Naive thymus-derived CD4-positive, alpha-beta T cell (primary cell): ENCODE data around the gene SANBR. TPM values are rescaled to one million over a fixed set of nuclear protein-coding genes. Genes with fewer than 3 reads are reported as not detected.

Experiments
- ATAC-seq: fragments of 150-1000 bp; cut with Tn5 transposase; 2 replicates; pipeline ENCODE4 v1.10.0; 2021; ENCODE audit warnings: mild to moderate bottlenecking, moderate library complexity
- CTCF ChIA-PET: fragments of 350-600 bp; sonication (Branson Sonifier 250); formaldehyde crosslinking; loops from one replicate; lab custom pipeline; 2021; ENCODE audit warnings: antibody characterized with exemption; lab: Charles Lee
- POLR2A ChIA-PET: fragments of 350-600 bp; sonication (Branson Sonifier 250); formaldehyde crosslinking; loops from one replicate; lab custom pipeline; 2021; ENCODE audit warnings: antibody characterized with exemption, inconsistent platforms; lab: Charles Lee
- DNase-seq, 9 donors: peaks; one replicate each; pipeline versions ENCODE4 v3.0.0 to v3.0.0-alpha.2; 2020 to 2022; ENCODE audit warnings: mixed read lengths in 1 of 9
- H3K27ac ChIP-seq: one replicate; pipeline ENCODE4 v1.7.0; 2013; ENCODE audit warnings: mild to moderate bottlenecking, low read depth, low read length, moderate library complexity
- H3K27me3 ChIP-seq, 2 donors: one replicate each; pipeline ENCODE4 v1.7.0; 2013; ENCODE audit warnings: low read length in 2 of 2, mild to moderate bottlenecking in 2 of 2, moderate library complexity in 2 of 2; ENCODE audit not compliant: control insufficient read depth in 2 of 2, insufficient read depth in 2 of 2
- H3K36me3 ChIP-seq, 3 experiments: 1 replicate in 2 of 3; 2 replicates in 1 of 3; pipeline ENCODE4 v1.7.0; 2013; ENCODE audit warnings: low read length in 3 of 3, mild to moderate bottlenecking in 3 of 3, moderate library complexity in 1 of 3; ENCODE audit not compliant: insufficient read depth in 3 of 3, control insufficient read depth in 2 of 3
- H3K4me1 ChIP-seq, 2 donors: one replicate each; pipeline ENCODE4 v1.7.0; 2013; ENCODE audit warnings: low read length in 2 of 2, mild to moderate bottlenecking in 2 of 2, moderate library complexity in 1 of 2; ENCODE audit not compliant: control insufficient read depth in 2 of 2, insufficient read depth in 2 of 2
- H3K4me3 ChIP-seq: 2 replicates; pipeline ENCODE4 v1.7.0; 2013; ENCODE audit warnings: mild to moderate bottlenecking, low read length
- H3K9me3 ChIP-seq, 3 experiments: 1 replicate in 2 of 3; 2 replicates in 1 of 3; pipeline ENCODE4 v1.7.0; 2013; ENCODE audit warnings: low read length in 3 of 3; ENCODE audit not compliant: control insufficient read depth in 2 of 3
- H3K27ac Mint-ChIP-seq, 9 donors: one replicate each; pipeline ENCODE4 v1.8.0; 2020 to 2022; ENCODE audit warnings: mixed read lengths in 9 of 9, mild to moderate bottlenecking in 8 of 9, moderate library complexity in 5 of 9, inconsistent platforms in 2 of 9
- H3K27me3 Mint-ChIP-seq, 5 donors: one replicate each; pipeline ENCODE4 v1.8.0; 2021 to 2022; ENCODE audit warnings: mixed read lengths in 5 of 5, mild to moderate bottlenecking in 1 of 5
- H3K36me3 Mint-ChIP-seq, 5 donors: one replicate each; pipeline ENCODE4 v1.8.0; 2020 to 2022; ENCODE audit warnings: mixed read lengths in 5 of 5, mild to moderate bottlenecking in 3 of 5, inconsistent platforms in 1 of 5
- H3K4me1 Mint-ChIP-seq, 7 donors: one replicate each; pipeline ENCODE4 v1.8.0; 2020 to 2022; ENCODE audit warnings: mixed read lengths in 7 of 7, mild to moderate bottlenecking in 3 of 7, inconsistent platforms in 1 of 7
- H3K4me3 Mint-ChIP-seq, 10 donors: one replicate each; pipeline ENCODE4 v1.8.0; 2020 to 2022; ENCODE audit warnings: mild to moderate bottlenecking in 10 of 10, mixed read lengths in 10 of 10, moderate library complexity in 6 of 10, inconsistent platforms in 2 of 10
- H3K9me3 Mint-ChIP-seq, 11 donors: one replicate each; pipeline ENCODE4 v1.8.0; 2020 to 2022; ENCODE audit warnings: mixed read lengths in 11 of 11, mild to moderate bottlenecking in 4 of 11, inconsistent platforms in 1 of 11, moderate library complexity in 1 of 11
- intact Hi-C, 2 donors: fragments of 100-400 bp; cut with micrococcal nuclease; formaldehyde crosslinking; loops; one replicate each; pipeline ENCODE4 v1.15.1; 2023
- polyA plus RNA-seq, 2 donors: library from polyadenylated mRNA; unstranded; fragments of 300-500 nt; fragmentation: Illumina TruSeq; gene quantifications; one replicate each; pipeline ENCODE4 v1.2.3, GENCODE V29; 2021
- total RNA-seq, 6 experiments: library from RNA in 5 of 6; stranded (reverse) in 5 of 6; gene quantifications; 1 replicate in 5 of 6; 2 replicates in 1 of 6; pipeline ENCODE4 v1.2.3 and lab custom pipeline; 2021 to 2026

The SANBR gene
- total and polyA plus RNA-seq, 7 experiments from 2014 or later: 0.24 to 5.9 (median 3.4) TPM

GRCh38 chr2:61096438-61096837 is 30.8 kb downstream of the SANBR start:
- Histone ChIP-seq H3K9me3 (no peaks in the 10 kb centered on the region), H3K4me3 (no peak overlapping the region), H3K27ac (no peak overlapping the region), H3K36me3 (no peaks in the 10 kb centered on the region), H3K27me3 (no peaks in the 10 kb centered on the region), H3K4me1 (no peaks in the 10 kb centered on the region)
- ATAC-seq (no peak), DNase-seq (no peak)
- no peak overlapping the region for H3K27ac Mint-ChIP-seq
- POLR2A ChIA-PET: no interaction called here
- peaks cover 0 to 2% (median 0%) of the 10 kb centered on the region in 7 donors for H3K4me1 Mint-ChIP-seq
- CTCF ChIA-PET: no interaction called here
- no peaks in the 10 kb centered on the region for H3K9me3 Mint-ChIP-seq
- no peaks in the 10 kb centered on the region for H3K27me3 Mint-ChIP-seq
- H3K4me3 Mint-ChIP-seq: no peak overlapping the region
- peaks cover 0 to 1% (median 0%) of the 10 kb centered on the region in 5 donors for H3K36me3 Mint-ChIP-seq
- intact Hi-C loops: no loop called here

- Histone ChIP-seq H3K27ac (no peak overlapping the region), H3K9me3 (no peaks in the 10 kb centered on the region), H3K4me3 (no peak overlapping the region), H3K4me1 (no peaks in the 10 kb centered on the region), H3K36me3 (no peaks in the 10 kb centered on the region), H3K27me3 (no peaks in the 10 kb centered on the region)
- Mint-ChIP-seq H3K27me3 (no peaks in the 10 kb centered on the region), H3K36me3 (peaks cover 0 to 14% (median 7%) of the 10 kb centered on the region in 5 donors), H3K27ac (no peak overlapping the region), H3K9me3 (no peaks in the 10 kb centered on the region), H3K4me3 (no peak overlapping the region), H3K4me1 (peaks cover 0 to 2% (median 0%) of the 10 kb centered on the region in 7 donors)
- POLR2A ChIA-PET: no interaction called here
- no peak for ATAC-seq
- DNase-seq: no peak
- intact Hi-C loops: no loop called here
- CTCF ChIA-PET: no interaction called here
Measured at GRCh38 chr2:61100801-61101200, 35.1 kb downstream of the SANBR start.

DNA sequence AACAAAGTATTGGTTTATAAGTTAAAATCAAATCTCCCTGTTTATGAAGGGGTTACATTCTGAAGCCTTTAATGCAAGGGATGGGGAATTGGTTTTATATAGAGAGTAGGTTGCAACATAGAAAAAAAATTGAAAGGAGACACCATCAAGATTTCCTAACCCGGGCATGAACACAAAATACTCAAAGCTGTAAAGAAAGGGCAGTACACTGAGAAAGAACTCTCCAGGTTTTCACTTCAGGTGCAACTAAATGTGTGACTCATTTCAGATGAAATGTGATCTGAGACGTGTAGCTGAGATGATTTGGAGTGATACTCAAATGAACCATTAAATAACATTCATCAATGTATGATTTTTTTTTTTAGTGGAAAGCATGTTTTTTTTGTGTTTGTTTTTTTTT is 43.6 kb downstream of the SANBR start:
- no peaks in the 10 kb centered on the region for H3K4me1 ChIP-seq
- DNase-seq (no peak), ATAC-seq (no peak)
- no peak overlapping the region for H3K27ac Mint-ChIP-seq
- H3K9me3 ChIP-seq: no peaks in the 10 kb centered on the region
- H3K9me3 Mint-ChIP-seq: peaks cover 0 to 14% (median 4%) of the 10 kb centered on the region in 11 donors
- H3K36me3 ChIP-seq: no peaks in the 10 kb centered on the region
- intact Hi-C loops: no loop called here
- H3K27ac ChIP-seq: no peak overlapping the region
- ChIA-PET POLR2A (interaction anchor here (0.7 kb wide), 1 partner anchor 23 kb away, joined by 4 read pairs; no protein-coding TSS in a partner anchor), CTCF (no interaction called here)
- no peaks in the 10 kb centered on the region for H3K27me3 ChIP-seq
- H3K4me1 Mint-ChIP-seq: no peaks in the 10 kb centered on the region
- no peaks in the 10 kb centered on the region for H3K27me3 Mint-ChIP-seq
- H3K36me3 Mint-ChIP-seq: peaks cover 0 to 22% (median 17%) of the 10 kb centered on the region in 5 donors
- H3K4me3 Mint-ChIP-seq: no peak overlapping the region
- no peak overlapping the region for H3K4me3 ChIP-seq

- POLR2A ChIA-PET: no interaction called here
- H3K27me3 ChIP-seq: no peaks in the 10 kb centered on the region
- Mint-ChIP-seq H3K27ac (no peak overlapping the region), H3K4me1 (no peaks in the 10 kb centered on the region), H3K27me3 (no peaks in the 10 kb centered on the region), H3K4me3 (no peak overlapping the region), H3K36me3 (peaks cover 0 to 21% (median 17%) of the 10 kb centered on the region in 5 donors), H3K9me3 (peaks cover 0 to 17% (median 6%) of the 10 kb centered on the region in 11 donors)
- DNase-seq (no peak), ATAC-seq (no peak)
- H3K4me1 ChIP-seq: no peaks in the 10 kb centered on the region
- no peak overlapping the region for H3K4me3 ChIP-seq
- intact Hi-C loops: no loop called here
- H3K27ac ChIP-seq: no peak overlapping the region
- CTCF ChIA-PET: no interaction called here
- H3K36me3 ChIP-seq: no peaks in the 10 kb centered on the region
- no peaks in the 10 kb centered on the region for H3K9me3 ChIP-seq
Measured at GRCh38 chr2:61111708-61112107, 46.0 kb downstream of the SANBR start.

DNA sequence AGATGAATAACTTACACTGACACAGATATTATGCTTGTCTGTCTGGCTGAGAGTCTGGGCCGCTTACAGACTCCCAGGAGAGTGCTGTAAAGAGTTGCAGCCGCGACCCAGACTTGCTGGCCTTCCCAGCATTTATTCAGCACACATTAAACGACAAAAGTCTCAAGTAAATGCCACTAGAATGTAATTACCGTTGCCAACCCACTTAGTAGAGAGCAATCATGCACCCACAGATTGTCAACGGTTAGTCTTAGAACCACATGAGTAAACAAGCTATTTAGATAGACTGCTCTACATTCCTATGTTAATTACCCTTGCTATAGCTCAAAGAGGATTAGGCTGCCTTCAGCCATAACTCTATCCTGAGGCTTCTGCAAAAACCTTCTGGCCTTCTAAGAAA is 48.5 kb downstream of the SANBR start:
- no peak overlapping the region for H3K4me3 Mint-ChIP-seq
- POLR2A ChIA-PET: no interaction called here
- no peak for ATAC-seq
- CTCF ChIA-PET: no interaction called here
- Histone ChIP-seq H3K27me3 (no peaks in the 10 kb centered on the region), H3K9me3 (no peaks in the 10 kb centered on the region), H3K4me1 (no peaks in the 10 kb centered on the region), H3K36me3 (peaks cover 0 to 4% (median 0%) of the 10 kb centered on the region in 3 experiments), H3K27ac (no peak overlapping the region), H3K4me3 (no peak overlapping the region)
- DNase-seq: no peak
- H3K27ac Mint-ChIP-seq: no peak overlapping the region
- intact Hi-C loops: no loop called here
- H3K4me1 Mint-ChIP-seq: peaks cover 0 to 1% (median 0%) of the 10 kb centered on the region in 7 donors
- H3K9me3 Mint-ChIP-seq: peaks cover 0 to 17% (median 6%) of the 10 kb centered on the region in 11 donors
- H3K36me3 Mint-ChIP-seq: peaks cover 0 to 26% (median 22%) of the 10 kb centered on the region in 5 donors
- H3K27me3 Mint-ChIP-seq: no peaks in the 10 kb centered on the region

Other genes starting within 250 kb of the SANBR start
- 10 to 100 TPM; 18.9 to 78.8 (median 26.4) TPM for gene REL, start 184.3 kb upstream of the SANBR start, total RNA-seq
- 10 to 100 TPM; 10.9 to 12.0 TPM for gene REL, start 184.3 kb upstream of the SANBR start, polyA plus RNA-seq
- gene PEX13, start 48.2 kb upstream of the SANBR start, total RNA-seq: 10 to 100 TPM in 4 of 5 experiments, 1 to 10 TPM in 1; 7.2 to 23.6 (median 17.8) TPM
- 10 to 100 TPM; 15.0 to 15.8 TPM for gene PEX13, start 48.2 kb upstream of the SANBR start, polyA plus RNA-seq
- 1 to 10 TPM; 4.6 to 9.1 (median 5.4) TPM for gene PUS10, start 47.6 kb upstream of the SANBR start, total RNA-seq
- gene PUS10, start 47.6 kb upstream of the SANBR start, polyA plus RNA-seq: 1 to 10 TPM; 3.2 to 3.4 TPM
- gene C2orf74, start 96.3 kb downstream of the SANBR start, total RNA-seq: 10 to 100 TPM in 2 of 5 experiments, 1 to 10 TPM in 3; 5.1 to 24.2 (median 8.8) TPM
- gene C2orf74, start 96.3 kb downstream of the SANBR start, polyA plus RNA-seq: 10 to 100 TPM; 48.8 to 54.1 TPM